GM06990 (cell line): Measurements from ENCODE around the gene OPCML.

Experiments used
- DNase-seq: peaks from one replicate; pipeline ENCODE4 v3.0.0-alpha.2; 2011; ENCODE audit not compliant: insufficient read length; ENCODE audit errors: extremely low read depth
- H3K27me3 ChIP-seq: replicated peaks from 2 replicates; pipeline ENCODE4 v1.6.0; 2011; ENCODE audit warnings: low read length; ENCODE audit not compliant: control insufficient read depth, insufficient read depth
- H3K36me3 ChIP-seq: 2 replicates; pipeline ENCODE4 v1.5.1; 2011; ENCODE audit warnings: low read length; ENCODE audit not compliant: control insufficient read depth, insufficient read depth
- H3K4me3 ChIP-seq: replicated peaks from 2 replicates; pipeline ENCODE4 v1.5.1; 2011; ENCODE audit warnings: low read depth, mild to moderate bottlenecking, control low read depth, low read length
- TF ChIP-seq, protein P1 (sequence below): IDR thresholded peaks from 2 replicates; pipeline ENCODE4 v1.5.1; 2011; ENCODE audit warnings: low read length, control low read depth, mild to moderate bottlenecking, inconsistent platforms; ENCODE audit not compliant: insufficient read depth, poor library complexity, severe bottlenecking

OPCML gene

DNA sequence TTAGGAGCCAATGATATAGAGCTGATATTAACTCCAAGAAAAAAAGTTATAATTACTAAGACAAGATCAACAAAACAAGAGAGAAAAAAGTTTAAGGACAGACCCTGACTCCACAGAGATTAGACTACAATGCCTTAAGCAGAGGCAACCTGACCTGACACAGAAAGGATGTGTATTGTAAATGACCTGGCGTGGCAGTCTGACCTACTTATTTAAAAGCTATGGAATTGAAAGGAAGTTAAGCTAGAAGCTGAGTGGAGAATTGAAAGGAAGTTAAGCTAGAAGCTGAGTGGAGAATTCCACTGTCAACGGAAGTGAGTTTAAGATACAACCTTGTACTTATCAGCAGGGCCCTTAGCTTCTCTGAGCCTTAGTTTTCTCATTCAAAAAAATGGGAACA lies 885.4 kb downstream of the OPCML start:
- TF ChIP-seq, protein P1, sequence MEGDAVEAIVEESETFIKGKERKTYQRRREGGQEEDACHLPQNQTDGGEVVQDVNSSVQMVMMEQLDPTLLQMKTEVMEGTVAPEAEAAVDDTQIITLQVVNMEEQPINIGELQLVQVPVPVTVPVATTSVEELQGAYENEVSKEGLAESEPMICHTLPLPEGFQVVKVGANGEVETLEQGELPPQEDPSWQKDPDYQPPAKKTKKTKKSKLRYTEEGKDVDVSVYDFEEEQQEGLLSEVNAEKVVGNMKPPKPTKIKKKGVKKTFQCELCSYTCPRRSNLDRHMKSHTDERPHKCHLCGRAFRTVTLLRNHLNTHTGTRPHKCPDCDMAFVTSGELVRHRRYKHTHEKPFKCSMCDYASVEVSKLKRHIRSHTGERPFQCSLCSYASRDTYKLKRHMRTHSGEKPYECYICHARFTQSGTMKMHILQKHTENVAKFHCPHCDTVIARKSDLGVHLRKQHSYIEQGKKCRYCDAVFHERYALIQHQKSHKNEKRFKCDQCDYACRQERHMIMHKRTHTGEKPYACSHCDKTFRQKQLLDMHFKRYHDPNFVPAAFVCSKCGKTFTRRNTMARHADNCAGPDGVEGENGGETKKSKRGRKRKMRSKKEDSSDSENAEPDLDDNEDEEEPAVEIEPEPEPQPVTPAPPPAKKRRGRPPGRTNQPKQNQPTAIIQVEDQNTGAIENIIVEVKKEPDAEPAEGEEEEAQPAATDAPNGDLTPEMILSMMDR, result no peak
- H3K36me3 ChIP-seq, result no peaks in the 10 kb centered on the region
- DNase-seq, result no peak
- H3K4me3 ChIP-seq, result no peak overlapping the region
- H3K27me3 ChIP-seq, result no peaks in the 10 kb centered on the region; the same call in none of the 2 replicates

- Histone ChIP-seq H3K36me3 (no peaks in the 10 kb centered on the region), H3K27me3 (no peaks in the 10 kb centered on the region; the same call in none of the 2 replicates), H3K4me3 (no peak overlapping the region)
- no peak for DNase-seq
- TF ChIP-seq, protein P1, result no peak
These were observed 887.6 kb downstream of the OPCML start for GRCh38 chr11:132644520-132645239.

DNA sequence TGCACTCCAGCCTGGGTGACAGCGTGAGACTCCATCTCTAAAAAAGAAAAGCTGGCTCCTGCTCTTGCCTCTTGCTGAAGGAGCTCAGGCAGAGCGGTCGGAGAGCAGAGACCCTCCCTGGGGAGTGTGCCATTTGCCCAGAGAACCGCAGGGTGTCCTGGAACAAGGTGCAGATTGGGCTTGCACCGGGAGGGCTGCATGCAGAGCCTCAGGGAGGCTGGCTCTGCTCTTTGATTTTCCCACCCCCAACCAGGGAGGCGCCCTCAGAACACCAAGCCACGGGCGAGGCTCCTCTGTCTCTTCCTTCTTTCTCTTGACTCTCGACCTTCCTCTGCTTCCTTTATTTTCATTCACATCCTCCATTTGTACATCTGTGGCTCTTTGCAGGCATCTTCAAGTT lies 889.1 kb downstream of the OPCML start:
- TF ChIP-seq, protein P1, result no peak
- no peak for DNase-seq
- no peak overlapping the region for H3K4me3 ChIP-seq
- no peaks in the 10 kb centered on the region; the same call in none of the 2 replicates for H3K27me3 ChIP-seq
- H3K36me3 ChIP-seq, result no peaks in the 10 kb centered on the region

DNA sequence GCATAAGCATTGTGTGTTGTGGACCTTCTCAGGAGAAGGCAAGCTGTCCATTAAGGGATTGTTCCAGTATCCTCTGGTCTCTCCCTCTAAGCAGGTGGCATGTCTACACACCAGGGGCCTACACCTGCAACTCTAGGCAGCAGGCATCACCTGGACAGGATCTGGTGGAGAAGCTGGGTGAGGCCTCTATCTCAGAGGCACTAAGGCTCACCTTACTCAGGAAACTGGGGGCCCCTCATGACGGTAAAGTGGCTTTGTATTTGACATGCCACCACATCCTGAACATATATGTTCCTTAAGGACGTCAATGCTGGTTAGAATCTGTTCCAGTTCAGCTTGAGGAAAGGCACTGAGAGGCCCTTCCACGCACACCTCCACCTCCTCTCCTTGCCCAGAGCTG lies 891.3 kb downstream of the OPCML start:
- Histone ChIP-seq H3K4me3 (no peak overlapping the region), H3K36me3 (no peaks in the 10 kb centered on the region), H3K27me3 (no peaks in the 10 kb centered on the region; the same call in none of the 2 replicates)
- TF ChIP-seq, protein P1, result no peak
- no peak for DNase-seq

- no peak for DNase-seq
These were observed 892.3 kb downstream of the OPCML start for GRCh38 chr11:132639986-132640385.

More at GRCh38 chr11:132639986-132640385, 892.3 kb downstream of the OPCML start:
- no peaks in the 10 kb centered on the region; the same call in none of the 2 replicates for H3K27me3 ChIP-seq
- TF ChIP-seq, protein P1, result no peak
- H3K36me3 ChIP-seq, result no peaks in the 10 kb centered on the region
- H3K4me3 ChIP-seq, result no peak overlapping the region
